ENCODE data around the gene NEURL3. TPM values are rescaled to one million over a fixed set of nuclear protein-coding genes. Genes with fewer than 3 reads are reported as not detected.

NEURL3 gene
- total RNA-seq, 1 donor from 2014 or later = not detected

- no peak overlapping the region for H3K4me3 ChIP-seq
- intact Hi-C loops (cut with micrococcal nuclease) = no loop called here
- H3K36me3 ChIP-seq = peaks cover 56% of the 10 kb centered on the region
- no peak overlapping the region for H3K27ac ChIP-seq (replicated peaks)
- no peaks in the 10 kb centered on the region for H3K9me3 ChIP-seq (replicated peaks)
- no peaks in the 10 kb centered on the region for H3K27me3 ChIP-seq (ENCODE audit: low read depth)
- peaks cover 18% of the 10 kb centered on the region for H3K4me1 ChIP-seq
- DNase-seq = no peak
- TF ChIP-seq, protein P1, sequence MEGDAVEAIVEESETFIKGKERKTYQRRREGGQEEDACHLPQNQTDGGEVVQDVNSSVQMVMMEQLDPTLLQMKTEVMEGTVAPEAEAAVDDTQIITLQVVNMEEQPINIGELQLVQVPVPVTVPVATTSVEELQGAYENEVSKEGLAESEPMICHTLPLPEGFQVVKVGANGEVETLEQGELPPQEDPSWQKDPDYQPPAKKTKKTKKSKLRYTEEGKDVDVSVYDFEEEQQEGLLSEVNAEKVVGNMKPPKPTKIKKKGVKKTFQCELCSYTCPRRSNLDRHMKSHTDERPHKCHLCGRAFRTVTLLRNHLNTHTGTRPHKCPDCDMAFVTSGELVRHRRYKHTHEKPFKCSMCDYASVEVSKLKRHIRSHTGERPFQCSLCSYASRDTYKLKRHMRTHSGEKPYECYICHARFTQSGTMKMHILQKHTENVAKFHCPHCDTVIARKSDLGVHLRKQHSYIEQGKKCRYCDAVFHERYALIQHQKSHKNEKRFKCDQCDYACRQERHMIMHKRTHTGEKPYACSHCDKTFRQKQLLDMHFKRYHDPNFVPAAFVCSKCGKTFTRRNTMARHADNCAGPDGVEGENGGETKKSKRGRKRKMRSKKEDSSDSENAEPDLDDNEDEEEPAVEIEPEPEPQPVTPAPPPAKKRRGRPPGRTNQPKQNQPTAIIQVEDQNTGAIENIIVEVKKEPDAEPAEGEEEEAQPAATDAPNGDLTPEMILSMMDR (IDR thresholded peaks at IDR 0.05; ENCODE audit: borderline replicate concordance) = no peak
Observed at GRCh38 chr2:96551605-96552314, 46.6 kb upstream of the NEURL3 start.

- TF ChIP-seq, protein P1 (IDR thresholded peaks at IDR 0.05; ENCODE audit: borderline replicate concordance) = no peak
- H3K27me3 ChIP-seq (ENCODE audit: low read depth) = no peaks in the 10 kb centered on the region
- peaks cover 18% of the 10 kb centered on the region for H3K4me1 ChIP-seq
- no peak overlapping the region for H3K4me3 ChIP-seq
- H3K9me3 ChIP-seq (replicated peaks) = no peaks in the 10 kb centered on the region
- intact Hi-C loops (cut with micrococcal nuclease) = no loop called here
- H3K27ac ChIP-seq (replicated peaks) = peak overlapping the region; percentile 40
- peaks cover 56% of the 10 kb centered on the region for H3K36me3 ChIP-seq
- DNase-seq = no peak
Observed at GRCh38 chr2:96550787-96551604, 45.8 kb upstream of the NEURL3 start.

DNA sequence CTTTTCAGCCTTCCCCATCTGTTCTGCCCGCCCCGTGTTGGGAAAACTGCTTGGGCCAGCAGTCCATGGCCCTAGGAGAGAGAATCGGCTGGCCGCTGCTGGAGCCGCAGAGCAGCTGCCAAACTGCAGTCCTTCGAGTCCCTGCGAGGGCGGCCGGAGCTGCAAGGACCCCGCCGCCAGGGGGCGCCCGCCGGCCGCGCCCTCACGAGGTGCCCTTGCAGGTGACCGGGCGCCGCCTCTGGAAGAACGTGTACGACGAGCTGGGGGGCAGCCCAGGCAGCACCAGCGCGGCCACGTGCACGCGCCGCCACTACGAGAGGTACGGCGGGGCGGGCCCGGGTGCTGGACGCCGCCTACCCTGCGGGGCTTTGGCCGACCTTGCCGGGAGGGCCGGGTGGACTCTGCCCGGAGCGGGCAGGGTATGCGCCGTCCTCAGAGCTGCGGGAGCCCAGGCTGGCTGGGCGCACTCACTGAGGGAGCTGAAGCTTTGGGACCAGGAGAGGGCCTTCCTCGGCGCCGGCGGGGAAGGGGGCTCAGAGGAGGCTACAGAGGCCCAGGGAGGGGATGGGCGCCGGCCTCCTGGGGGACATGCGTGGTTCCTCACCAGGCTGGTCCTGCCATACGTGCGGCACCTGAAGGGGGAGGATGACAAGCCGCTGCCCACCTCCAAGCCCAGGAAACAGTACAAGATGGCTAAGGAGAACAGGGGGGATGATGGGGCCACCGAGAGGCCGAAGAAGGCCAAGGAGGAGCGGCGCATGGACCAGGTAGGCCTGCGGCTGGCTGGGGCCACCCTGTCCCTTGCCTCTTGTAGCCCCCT, 45.0 kb upstream of the NEURL3 start:
- intact Hi-C loops (cut with micrococcal nuclease) = no loop called here
- H3K9me3 ChIP-seq (replicated peaks) = no peaks in the 10 kb centered on the region
- H3K27me3 ChIP-seq (ENCODE audit: low read depth) = no peaks in the 10 kb centered on the region
- H3K4me3 ChIP-seq = peak overlapping the region; percentile 15
- peaks cover 60% of the 10 kb centered on the region for H3K36me3 ChIP-seq
- peak; percentile 64 for DNase-seq
- peak overlapping the region; percentile 40 for H3K27ac ChIP-seq (replicated peaks)
- TF ChIP-seq, protein P1 (IDR thresholded peaks at IDR 0.05; ENCODE audit: borderline replicate concordance) = peak; percentile 71
- peaks cover 18% of the 10 kb centered on the region for H3K4me1 ChIP-seq

DNA sequence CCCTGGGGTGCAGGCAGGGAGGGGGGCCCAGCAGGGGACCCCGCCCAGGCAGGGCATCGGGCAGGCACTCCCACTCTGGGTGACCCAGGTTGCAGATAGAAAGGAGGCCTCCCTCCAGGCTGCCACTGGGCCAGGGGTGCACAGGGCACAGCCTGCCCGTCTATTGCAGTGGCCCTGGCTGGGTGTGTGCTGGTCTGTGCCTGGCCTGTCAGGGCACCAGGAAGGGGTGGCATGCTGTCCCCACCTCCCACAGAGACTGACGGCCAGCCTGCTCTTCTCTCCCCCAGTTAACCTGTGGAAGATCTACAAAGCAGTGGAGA, 44.3 kb upstream of the NEURL3 start:
- intact Hi-C loops (cut with micrococcal nuclease) = no loop called here
- no peak for DNase-seq
- no peaks in the 10 kb centered on the region for H3K9me3 ChIP-seq (replicated peaks)
- H3K4me1 ChIP-seq = peaks cover 16% of the 10 kb centered on the region
- peak overlapping the region; percentile 40 for H3K27ac ChIP-seq (replicated peaks)
- peaks cover 66% of the 10 kb centered on the region for H3K36me3 ChIP-seq
- no peaks in the 10 kb centered on the region for H3K27me3 ChIP-seq (ENCODE audit: low read depth)
- H3K4me3 ChIP-seq = no peak overlapping the region
- TF ChIP-seq, protein P1 (IDR thresholded peaks at IDR 0.05; ENCODE audit: borderline replicate concordance) = no peak
